Ovary (tissue), 9 donors: ENCODE measurements around the gene DOCK11. TPM values are rescaled to one million over a fixed set of nuclear protein-coding genes. Genes with fewer than 3 reads are reported as not detected.

ENCODE experiments used
- DNase-seq, 5 donors: peaks; one replicate each; pipeline ENCODE4 v3.0.0-alpha.2; 2019 to 2020
- H3K27ac ChIP-seq, 2 donors: fragments of 200-600 bp; one replicate each; pipeline versions ENCODE4 v1.5.1 to v1.8.0; 2019 to 2022
- H3K27me3 ChIP-seq: fragments of 200-600 bp; one replicate; pipeline ENCODE4 v1.8.0; 2022
- H3K36me3 ChIP-seq: fragments of 200-600 bp; sonication (generic); one replicate; pipeline ENCODE4 v1.5.1; 2019
- H3K4me1 ChIP-seq: one replicate; pipeline ENCODE4 v1.8.1; 2013; ENCODE audit warnings: mild to moderate bottlenecking, moderate library complexity; ENCODE audit not compliant: insufficient read depth
- H3K4me3 ChIP-seq: fragments of 200-600 bp; sonication (generic); one replicate; pipeline ENCODE4 v1.5.1; 2017
- H3K9me3 ChIP-seq, 2 donors: fragments of 200-600 bp in 1 of 2; sonication (generic) in 1 of 2; one replicate each; pipeline versions ENCODE4 v1.5.1 to v1.8.1; 2013 to 2019; ENCODE audit warnings: mild to moderate bottlenecking in 1 of 2, moderate library complexity in 1 of 2
- CTCF ChIP-seq, 3 donors: fragments of 450-650 bp in 2 of 3; fragments of 200-600 bp in 1 of 3; IDR thresholded peaks; one replicate each; pipeline versions ENCODE4 v1.5.1 to v1.8.0; 2016 to 2022; ENCODE audit warnings: antibody characterized with exemption in 3 of 3, mild to moderate bottlenecking in 1 of 3
- EP300 ChIP-seq: sonication (generic); formaldehyde crosslinking; IDR thresholded peaks from one replicate; pipeline ENCODE4 v1.6.1; 2017; ENCODE audit warnings: antibody characterized with exemption
- POLR2A ChIP-seq: fragments of 450-650 bp; IDR thresholded peaks from one replicate; pipeline ENCODE4 v1.6.1; 2017; ENCODE audit warnings: antibody characterized with exemption, mild to moderate bottlenecking, moderate library complexity
- WGBS, 3 donors: extraction: QIAGEN DNeasy Blood & Tissue Kit in 1 of 3; methylation state at CpG; one replicate each; pipeline versions ENCODE4 v1.1.5 to v1.1.7; 2013 to 2017; 5-methylcytosine and 5-hydroxymethylcytosine counted together
- intact Hi-C, 4 donors: fragments of 100-400 bp; cut with DNase I; formaldehyde crosslinking; loops; one replicate each; pipeline versions ENCODE4 v1.11.0 to v1.15.1; 2022 to 2023
- polyA plus RNA-seq, 2 donors: library from polyadenylated mRNA; stranded (reverse); fragments of 200-250 nt in 1 of 2; fragments of 350-450 nt in 1 of 2; fragmentation: Illumina TruSeq in 1 of 2; extraction: RNeasy Lipid Tissue Mini Kit (QIAGEN cat#74804) in 1 of 2; gene quantifications; one replicate each; pipeline ENCODE4 v1.2.3, GENCODE V29; 2013 to 2014
- total RNA-seq, 7 donors: library from RNA; depleted of rRNA in 2 of 7; stranded (reverse); fragments of >200 nt in 2 of 7; fragmentation: NEBNext Ultra II Directional in 3 of 7; extraction: Animal tissue kit (Norgen Biotek cat#: 25700) in 3 of 7; gene quantifications; one replicate each; pipeline versions ENCODE4 v1.1.0 to v1.2.4, GENCODE V29; 2016 to 2023
- donor health status: DM: no; HTN: no; CAD: no; lungs with moderate emphysema.
- donor health status: DM: no; HTN: no; CAD: no.
- donor health status: Bipolar disorder and iron deficiency.
- donor health status: DM: yes; HTN: yes; CAD: no.
- donor health status: DM: no; HTN: no; CAD: no.
- donor health status: DM: yes; HTN: yes; CAD: no.

The DOCK11 gene
- total and polyA plus RNA-seq, 9 donors, result 3.6 to 18.5 (median 6.1) TPM

GRCh38 chrX:118545510-118545909 is 49.9 kb downstream of the DOCK11 start:
- no peak for DNase-seq
- Histone ChIP-seq H3K4me3 (no peak overlapping the region), H3K9me3 (no peaks in the 10 kb centered on the region), H3K27ac (no peak overlapping the region), H3K27me3 (no peaks in the 10 kb centered on the region), H3K36me3 (no peaks in the 10 kb centered on the region), H3K4me1 (no peaks in the 10 kb centered on the region)
- intact Hi-C loops, result no loop called here
- no peak for TF ChIP-seq EP300
- no peak for TF ChIP-seq POLR2A
- TF ChIP-seq CTCF (IDR thresholded peaks at IDR 0.05), result no peak
- WGBS, 3 donors, result 70 to 74% (median 71%) methylated on average over 5 of the region's 5 CpGs

- Histone ChIP-seq H3K27ac (no peak overlapping the region), H3K36me3 (no peaks in the 10 kb centered on the region), H3K4me1 (no peaks in the 10 kb centered on the region), H3K27me3 (no peaks in the 10 kb centered on the region), H3K9me3 (no peaks in the 10 kb centered on the region), H3K4me3 (no peak overlapping the region)
- intact Hi-C loops, result no loop called here
- DNase-seq, result no peak
- no peak for TF ChIP-seq EP300
- TF ChIP-seq POLR2A, result no peak
- TF ChIP-seq CTCF (IDR thresholded peaks at IDR 0.05), result no peak
- 67 to 75% (median 69%) methylated on average over 3 of the region's 3 CpGs for WGBS, 3 donors
These were observed 53.2 kb downstream of the DOCK11 start for GRCh38 chrX:118548841-118549240.

GRCh38 chrX:118550792-118551191 is 55.2 kb downstream of the DOCK11 start:
- Histone ChIP-seq H3K27me3 (no peaks in the 10 kb centered on the region), H3K9me3 (no peaks in the 10 kb centered on the region), H3K4me1 (no peaks in the 10 kb centered on the region), H3K27ac (no peak overlapping the region), H3K36me3 (no peaks in the 10 kb centered on the region), H3K4me3 (no peak overlapping the region)
- no peak for DNase-seq
- TF ChIP-seq POLR2A, result no peak
- no peak for TF ChIP-seq CTCF (IDR thresholded peaks at IDR 0.05)
- TF ChIP-seq EP300, result no peak
- intact Hi-C loops, result no loop called here
- WGBS, 3 donors, result 70 to 89% (median 87%) methylated on average over 2 of the region's 2 CpGs

- TF ChIP-seq CTCF (IDR thresholded peaks at IDR 0.05) (no peak), POLR2A (no peak), EP300 (no peak)
- no peaks in the 10 kb centered on the region for H3K4me1 ChIP-seq
- no peaks in the 10 kb centered on the region for H3K27me3 ChIP-seq
- DNase-seq, result no peak
- WGBS, 3 donors, result 87 to 91% (median 91%) methylated on average over 6 of the region's 6 CpGs
- no peak overlapping the region for H3K4me3 ChIP-seq
- H3K36me3 ChIP-seq, result no peaks in the 10 kb centered on the region
- intact Hi-C loops, result no loop called here
- H3K9me3 ChIP-seq, result no peaks in the 10 kb centered on the region
- no peak overlapping the region for H3K27ac ChIP-seq
These were observed 55.8 kb downstream of the DOCK11 start for GRCh38 chrX:118551426-118551825.
